Fibroblast of lung (primary cell): ENCODE data around the gene UBXN10.

ENCODE experiments used
- CTCF ChIP-seq, 2 donors: IDR thresholded peaks in 1 of 2; conservative IDR thresholded peaks in 1 of 2; 1 replicate in 1 of 2; 2 replicates in 1 of 2; pipeline ENCODE4 v1.5.1; 2011 to 2012; ENCODE audit warnings: low read length in 2 of 2, control low read depth in 1 of 2, inconsistent platforms in 1 of 2, low read depth in 1 of 2, mild to moderate bottlenecking in 1 of 2
- EZH2 ChIP-seq: IDR thresholded peaks from 2 replicates; pipeline ENCODE4 v1.5.1; 2012; ENCODE audit warnings: low read length, control low read depth, mild to moderate bottlenecking; ENCODE audit errors: missing control alignments

GRCh38 chr1:20172033-20172590 is 13.8 kb upstream of the UBXN10 start:
- TF ChIP-seq CTCF (conservative IDR thresholded peaks at IDR 0.05 in 1 of 2, IDR thresholded peaks at IDR 0.05 in 1 of 2; ENCODE audit: low read depth in 1 of 2, low read length in 2 of 2) (no peak), EZH2 (no peak)
